HG02870 (cell line): ENCODE measurements around the gene PSMB11.

Experiments used
- ATAC-seq: cut with Tn5 transposase; IDR thresholded peaks from one replicate; pipeline ENCODE4 v1.9.1; 2021; ENCODE audit warnings: mild to moderate bottlenecking, moderate library complexity; ENCODE audit not compliant: unreplicated experiment

PSMB11 gene

DNA sequence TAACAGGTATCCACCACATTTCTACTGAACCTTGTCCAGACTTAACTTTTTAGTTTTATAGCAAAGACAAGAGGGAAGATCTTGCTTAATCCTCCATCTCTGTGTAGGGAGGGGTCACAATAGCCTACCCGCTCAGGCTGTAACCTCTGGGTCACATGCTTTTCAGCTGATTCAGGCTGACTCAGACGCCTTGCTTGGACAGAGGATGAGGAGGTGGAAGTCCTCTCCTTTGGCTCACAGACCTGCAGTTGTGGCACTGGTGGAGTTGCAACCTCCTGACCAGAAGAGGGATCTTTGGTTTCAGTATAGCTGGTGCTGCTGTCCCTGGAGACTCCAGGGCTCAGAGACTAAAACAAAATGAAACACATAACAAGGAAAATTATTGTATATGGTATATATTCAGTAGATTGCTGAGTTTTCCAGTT is 36.7 kb downstream of the PSMB11 start:
- ATAC-seq = no peak

DNA sequence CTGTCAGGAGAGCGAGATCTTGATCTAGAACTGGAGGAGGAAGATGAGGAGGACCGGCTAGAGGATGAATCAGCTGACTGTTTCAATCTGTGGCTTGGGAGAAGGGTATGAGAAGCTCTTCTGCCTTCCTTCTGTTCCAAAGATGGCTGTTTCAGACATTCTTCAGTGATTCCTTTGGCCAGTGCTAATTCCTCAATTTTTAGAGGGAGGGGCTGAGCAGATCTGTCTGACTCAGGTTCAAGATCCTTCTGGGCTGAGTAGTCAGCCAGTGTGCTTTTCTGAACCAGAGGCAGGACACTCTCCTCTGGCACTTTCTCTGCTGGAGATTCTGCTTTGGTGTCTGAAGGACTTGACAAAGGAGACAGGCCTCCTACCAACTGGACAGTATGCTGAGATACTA is 37.7 kb downstream of the PSMB11 start:
- ATAC-seq = no peak

DNA sequence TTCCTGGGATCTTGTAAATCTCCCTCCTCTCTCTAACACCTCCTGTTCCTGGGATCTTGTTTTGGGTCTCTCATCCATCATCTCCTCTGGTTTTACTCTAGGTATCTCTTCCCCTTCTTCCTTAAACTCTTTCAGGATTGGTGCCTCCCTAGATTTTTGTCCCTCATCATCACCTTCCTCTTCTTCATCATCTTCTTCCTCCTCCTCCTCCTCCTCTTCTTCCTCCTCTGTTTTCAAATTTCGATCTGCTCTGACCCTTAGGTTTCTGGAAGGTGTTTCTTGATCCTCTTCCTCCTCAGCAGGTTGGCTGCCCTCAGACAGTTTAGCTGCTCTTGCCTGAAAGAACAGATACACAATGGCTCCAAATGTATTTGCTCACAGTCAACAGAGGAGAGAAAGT is 38.5 kb downstream of the PSMB11 start:
- ATAC-seq = no peak

DNA sequence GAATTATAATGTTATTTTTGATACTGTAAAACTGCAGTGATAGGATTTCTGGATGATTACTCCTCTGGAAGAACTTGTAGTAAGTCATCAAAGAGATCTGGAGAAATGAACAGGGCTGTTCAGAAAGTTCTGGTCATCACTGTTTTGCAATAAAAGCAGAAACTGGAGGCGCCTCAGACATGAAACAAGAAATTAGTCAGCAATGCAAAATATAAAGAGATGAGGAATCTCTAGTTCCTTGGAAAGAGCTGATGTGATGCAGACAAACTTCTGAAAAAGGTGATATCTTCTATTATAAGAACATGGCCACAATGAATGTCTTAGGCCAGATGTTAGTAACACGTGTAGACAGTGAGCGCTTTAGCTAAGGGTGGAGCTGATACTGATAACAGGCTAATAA is 43.4 kb downstream of the PSMB11 start:
- ATAC-seq = no peak

DNA sequence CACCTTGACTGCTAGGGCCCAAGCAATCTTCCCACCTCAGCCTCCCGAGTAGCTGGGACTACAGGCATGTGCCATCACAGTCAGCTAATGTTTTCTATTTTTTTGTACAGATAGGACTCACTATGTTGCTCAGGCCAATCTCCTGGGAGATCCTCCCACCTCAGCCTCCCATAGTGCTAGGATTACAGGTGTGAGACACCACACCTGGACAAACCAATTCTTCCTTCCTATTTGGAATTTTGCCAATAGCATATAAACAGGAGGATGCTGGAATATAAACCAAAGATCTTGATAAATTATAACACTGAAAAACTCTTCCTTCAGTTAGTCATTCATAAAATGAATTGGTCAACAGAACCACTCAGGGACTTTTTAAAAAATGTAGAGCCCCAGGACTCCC is 44.6 kb downstream of the PSMB11 start:
- ATAC-seq = no peak

DNA sequence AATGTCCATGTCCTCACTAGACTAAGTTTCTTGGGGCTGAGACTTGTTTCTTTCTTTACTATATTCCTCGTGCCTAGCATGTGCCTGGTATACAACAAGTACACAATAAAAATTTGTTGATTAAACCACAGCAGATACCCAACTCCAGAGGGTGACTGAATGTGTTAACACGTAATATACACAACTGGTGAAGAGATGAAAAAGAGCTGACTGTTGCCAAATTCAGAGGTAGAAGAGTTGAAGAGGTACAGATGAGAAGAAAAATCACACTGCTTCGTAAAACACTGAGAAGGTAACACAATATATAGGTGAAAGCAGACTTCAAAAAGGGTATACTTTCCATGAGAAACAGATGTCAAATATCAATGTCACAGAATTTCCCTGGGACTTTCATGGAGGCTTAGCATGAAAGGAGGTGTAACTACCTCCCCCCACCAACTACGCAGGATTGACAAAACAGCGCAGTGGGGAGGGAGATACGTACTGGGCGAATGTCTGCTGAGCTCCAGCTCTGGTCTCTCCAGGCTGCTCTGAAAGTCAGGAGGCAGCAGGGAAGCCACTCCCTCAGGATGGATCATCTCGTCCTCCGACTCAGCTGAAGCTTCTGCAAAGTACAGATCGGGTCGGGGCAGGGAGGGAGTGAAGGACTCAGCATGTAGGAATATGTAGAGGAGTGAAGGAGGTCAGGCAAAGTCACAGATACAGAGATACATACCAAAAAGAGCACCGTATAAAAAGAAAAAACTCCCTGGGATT is 47.7 kb downstream of the PSMB11 start:
- ATAC-seq = no peak

DNA sequence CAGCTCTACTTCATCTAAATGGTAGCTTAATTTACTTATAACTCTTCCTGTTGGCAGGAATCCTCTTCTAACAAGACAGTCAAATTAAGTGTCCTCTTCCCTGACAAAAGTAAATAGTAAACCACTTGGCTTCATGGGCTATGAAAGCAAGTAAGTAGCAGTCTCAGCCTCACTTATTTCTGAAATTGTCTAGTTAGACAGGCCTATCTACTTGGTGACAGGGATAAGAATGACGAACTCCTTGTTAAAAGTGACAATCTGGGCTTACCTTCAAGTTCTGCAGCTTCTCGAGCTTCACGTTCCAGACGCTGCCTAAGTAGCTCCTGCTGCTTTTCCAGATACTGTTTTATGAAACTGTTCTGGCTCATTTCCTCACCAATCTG is 48.2 kb downstream of the PSMB11 start:
- ATAC-seq = no peak

DNA sequence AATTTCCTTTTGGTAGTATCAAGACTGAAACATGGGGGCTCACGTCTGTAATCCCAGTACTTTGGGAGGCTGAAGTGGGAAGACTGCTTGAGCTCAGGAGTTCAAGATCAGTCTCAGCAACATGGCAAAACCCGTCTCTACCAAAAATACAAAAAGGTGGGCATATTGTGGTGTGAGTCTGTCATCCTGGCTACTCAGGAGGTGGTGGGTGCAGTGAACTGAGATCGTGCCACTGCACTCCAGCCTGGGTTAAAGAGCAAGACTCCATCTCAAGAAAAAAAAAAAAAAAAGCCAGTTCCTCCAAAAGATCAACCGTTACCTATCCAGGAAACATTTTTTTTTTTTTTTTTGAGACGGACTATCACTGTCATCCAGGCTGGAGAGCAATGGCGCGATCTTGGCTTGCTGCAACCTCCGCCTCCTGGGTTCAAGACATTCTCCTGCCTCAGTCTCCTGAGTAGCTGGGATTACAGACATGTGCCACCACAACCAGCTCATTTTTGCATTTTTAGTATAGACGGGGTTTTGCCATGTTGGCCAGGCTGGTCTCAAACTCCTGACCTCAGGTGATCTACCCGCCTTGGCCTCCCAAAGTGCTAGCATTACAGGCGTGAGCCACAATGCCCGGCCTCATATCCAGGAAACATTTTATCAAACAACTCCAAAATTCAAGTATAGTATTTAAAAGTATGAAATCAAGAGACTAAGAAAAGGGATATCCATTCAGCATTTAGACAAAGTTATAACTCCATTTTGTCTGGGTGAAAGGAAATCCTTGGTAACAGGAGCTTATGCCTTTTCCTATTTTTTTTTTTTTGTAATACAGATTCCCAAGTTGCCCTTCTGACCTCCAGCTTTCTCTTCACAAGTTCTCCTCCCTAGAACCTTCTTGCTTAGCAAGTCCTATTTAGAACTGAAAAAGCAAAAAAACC is 49.5 kb downstream of the PSMB11 start:
- ATAC-seq = no peak

DNA sequence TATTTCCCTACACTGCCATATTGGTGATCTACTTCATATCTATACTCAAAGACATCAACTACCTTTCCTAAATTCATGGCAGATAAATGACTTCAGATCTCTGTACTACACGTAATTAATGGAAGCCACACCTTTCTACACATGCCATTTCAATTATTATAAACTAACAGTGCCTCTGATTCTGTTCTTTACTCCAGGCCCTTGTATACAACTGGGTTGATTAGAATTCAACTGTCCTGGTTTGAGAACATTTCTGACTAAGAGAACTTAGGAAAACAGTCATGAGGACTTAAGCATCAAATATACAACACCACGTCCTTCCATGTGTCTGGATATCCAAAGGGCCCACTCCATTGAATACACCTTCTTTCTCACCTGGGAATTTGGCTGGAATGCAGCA is 51.1 kb downstream of the PSMB11 start:
- ATAC-seq = no peak

DNA sequence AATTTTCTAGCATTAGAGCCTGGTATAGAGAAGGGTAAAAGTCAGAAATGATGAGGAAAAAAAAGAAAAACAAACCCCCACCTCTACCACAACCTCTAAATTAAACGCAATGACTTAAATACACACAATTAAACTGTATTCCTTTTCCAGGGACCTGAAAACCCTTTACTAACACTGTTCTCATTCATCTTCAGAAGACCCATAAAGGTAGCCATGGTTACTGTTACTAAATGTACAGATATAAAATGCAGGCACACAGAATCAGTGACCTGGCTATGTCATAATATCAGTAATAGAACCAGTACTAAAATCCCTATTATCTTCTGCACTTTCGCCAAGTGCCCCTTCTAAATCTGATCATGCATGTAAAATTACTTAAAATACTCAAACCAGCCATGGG is 51.5 kb downstream of the PSMB11 start:
- ATAC-seq = no peak
